K562 (cell line): ENCODE data around the gene OR3A1.

Experiments used
- MXI1 ChIP-seq: IDR thresholded peaks from 2 replicates; pipeline ENCODE4 v1.6.1; 2011; ENCODE audit warnings: low read depth, mild to moderate bottlenecking, improper control_type of control experiment, low read length
- POLR2AphosphoS5 ChIP-seq: IDR thresholded peaks from 2 replicates; pipeline ENCODE4 v1.6.1; 2011; ENCODE audit warnings: mild to moderate bottlenecking, low read depth, low read length, moderate library complexity; ENCODE audit not compliant: control insufficient read depth, insufficient read depth

DNA sequence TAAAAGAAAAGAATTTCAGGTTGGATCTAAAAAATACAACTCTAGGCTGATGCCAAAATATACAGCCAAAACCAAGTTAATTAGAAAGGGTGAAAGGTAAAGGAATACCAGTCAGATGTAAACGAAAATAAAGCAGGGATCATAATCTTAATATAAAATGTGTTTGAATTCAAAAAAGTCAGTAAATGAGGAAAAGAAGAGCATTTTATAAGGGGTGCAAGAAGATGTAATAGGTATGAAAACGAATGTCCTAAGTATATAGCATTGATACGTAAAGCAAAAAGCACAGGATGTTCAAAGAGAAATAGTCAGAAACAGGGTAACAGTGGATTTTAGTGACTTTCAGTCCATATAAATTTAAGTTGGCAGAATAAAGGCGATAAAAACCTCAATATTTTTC is 2.5 kb downstream of the OR3A1 start:
- TF ChIP-seq MXI1 (no peak), POLR2AphosphoS5 (no peak)
